ENCODE data around the gene SLC22A13. TPM values are rescaled to one million over a fixed set of nuclear protein-coding genes. Genes with fewer than 3 reads are reported as not detected.
"Not testable (repeated sequence)": the region's sequence is repeated elsewhere in the genome, so short reads cannot be mapped to it uniquely, and the experiment has no call there.

Gene SLC22A13
- total and polyA plus RNA-seq, 4 donors, result 0.10 to 0.50 (median 0.41) TPM

DNA sequence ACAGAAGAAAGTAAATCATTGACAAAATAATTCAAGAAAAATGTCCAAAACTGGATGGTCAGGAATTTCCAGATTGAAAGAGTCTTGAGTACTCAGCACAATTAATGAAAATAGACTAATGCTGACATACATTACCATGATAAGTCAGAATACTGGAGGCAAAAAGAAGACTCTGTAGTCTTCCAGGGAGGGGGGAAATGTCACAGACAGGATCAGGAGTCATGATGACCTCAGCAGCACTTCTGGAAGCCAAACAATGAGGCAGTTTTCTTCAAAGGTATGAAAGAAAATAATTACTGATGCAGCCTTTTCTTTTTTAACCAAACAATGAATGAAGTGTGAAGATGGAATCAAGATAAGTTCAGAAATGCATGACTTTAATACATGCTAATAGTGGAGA, 30.1 kb upstream of the SLC22A13 start:
- peaks cover 3% of the 10 kb centered on the region for H3K36me3 ChIP-seq (ENCODE audit: control insufficient read depth, insufficient read depth, low read length)
- no peak for DNase-seq (ENCODE audit: low read depth in 4 of 6, low spot score in 6 of 6)
- H3K27ac ChIP-seq (ENCODE audit: low read depth, low read length), result no peak overlapping the region
- H3K9me3 ChIP-seq (ENCODE audit: control insufficient read depth, insufficient read depth, low read length), result no peaks in the 10 kb centered on the region
- no peak overlapping the region for H3K4me3 ChIP-seq (ENCODE audit: low read depth, low read length)
- H3K4me1 ChIP-seq (ENCODE audit: control insufficient read depth, insufficient read depth, low read length), result no peaks in the 10 kb centered on the region
- no peaks in the 10 kb centered on the region for H3K27me3 ChIP-seq (ENCODE audit: control insufficient read depth, insufficient read depth, low read length)

DNA sequence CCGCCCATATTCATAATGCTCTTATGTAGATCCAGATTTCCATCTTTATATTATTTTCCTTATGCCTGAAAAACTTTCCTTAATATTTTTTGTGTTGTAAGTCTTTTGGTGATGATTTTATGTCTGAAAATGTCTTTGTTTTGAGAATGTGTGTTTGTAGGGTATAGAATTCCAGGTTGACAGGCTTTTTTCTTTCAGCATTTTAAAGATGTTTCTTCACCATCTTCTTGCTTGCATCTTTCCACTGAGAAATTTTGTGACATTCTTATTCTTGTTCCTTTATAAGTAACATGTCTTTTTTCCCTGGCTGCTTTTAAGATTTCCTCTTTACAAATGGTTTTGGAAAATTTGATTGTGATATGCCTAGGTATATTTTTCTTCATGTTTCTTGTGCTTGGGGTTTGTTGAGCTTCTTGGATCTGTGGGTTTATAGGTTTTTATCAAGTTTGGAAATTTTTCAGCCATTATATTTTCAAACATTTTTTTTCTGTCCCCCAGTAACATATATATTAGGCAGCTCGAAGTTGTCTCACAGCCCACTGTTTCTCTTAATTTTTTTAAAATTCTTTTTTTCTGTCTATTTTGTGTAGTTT, 27.1 kb upstream of the SLC22A13 start:
- Histone ChIP-seq H3K27me3 (ENCODE audit: control insufficient read depth, insufficient read depth, low read length) (no peaks in the 10 kb centered on the region), H3K27ac (ENCODE audit: low read depth, low read length) (no peak overlapping the region), H3K9me3 (ENCODE audit: control insufficient read depth, insufficient read depth, low read length) (no peaks in the 10 kb centered on the region), H3K36me3 (ENCODE audit: control insufficient read depth, insufficient read depth, low read length) (peaks cover 2% of the 10 kb centered on the region), H3K4me3 (ENCODE audit: low read depth, low read length) (no peak overlapping the region), H3K4me1 (ENCODE audit: control insufficient read depth, insufficient read depth, low read length) (no peaks in the 10 kb centered on the region)
- WGBS (ENCODE audit: insufficient coverage), result no CpG with 5 or more reads among the region's 2 CpGs
- DNase-seq (ENCODE audit: low read depth in 4 of 6, low spot score in 6 of 6), result peak in 1 of 6 donors; percentile 2

- H3K27ac ChIP-seq (ENCODE audit: low read depth, low read length); H3K27me3 ChIP-seq (ENCODE audit: control insufficient read depth, insufficient read depth, low read length); H3K36me3 ChIP-seq (ENCODE audit: control insufficient read depth, insufficient read depth, low read length); H3K4me3 ChIP-seq (ENCODE audit: low read depth, low read length); H3K9me3 ChIP-seq (ENCODE audit: control insufficient read depth, insufficient read depth, low read length); H3K4me1 ChIP-seq (ENCODE audit: control insufficient read depth, insufficient read depth, low read length); DNase-seq (ENCODE audit: low read depth in 4 of 6, low spot score in 6 of 6): not testable (repeated sequence)
- 100% methylated on average over 1 of the region's 4 CpGs for WGBS (ENCODE audit: insufficient coverage)
Observed at GRCh38 chr3:38242812-38243211, 22.8 kb upstream of the SLC22A13 start.

DNA sequence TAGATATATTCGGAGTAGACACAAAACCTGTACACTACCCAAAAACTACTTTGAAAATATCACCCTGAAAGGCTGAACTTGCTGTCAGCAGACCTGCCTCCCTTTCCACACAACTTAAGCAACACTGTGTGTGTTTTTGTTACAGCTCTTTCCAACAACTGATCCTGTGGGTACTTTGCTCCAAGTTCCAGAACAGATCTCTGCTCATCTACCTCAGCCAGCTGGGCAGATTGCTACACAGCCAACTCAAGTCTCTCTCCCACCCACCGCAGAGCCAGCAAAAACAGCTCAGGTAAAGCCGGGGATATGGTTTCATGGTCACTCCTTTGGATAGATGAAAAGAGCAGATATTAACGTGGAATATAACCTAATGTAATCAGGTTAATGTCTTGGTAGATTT, 19.7 kb upstream of the SLC22A13 start:
- no peaks in the 10 kb centered on the region for H3K4me1 ChIP-seq (ENCODE audit: control insufficient read depth, insufficient read depth, low read length)
- peaks cover 5% of the 10 kb centered on the region for H3K36me3 ChIP-seq (ENCODE audit: control insufficient read depth, insufficient read depth, low read length)
- DNase-seq (ENCODE audit: low read depth in 4 of 6, low spot score in 6 of 6), result no peak
- H3K9me3 ChIP-seq (ENCODE audit: control insufficient read depth, insufficient read depth, low read length), result no peaks in the 10 kb centered on the region
- H3K27ac ChIP-seq (ENCODE audit: low read depth, low read length), result no peak overlapping the region
- no peak overlapping the region for H3K4me3 ChIP-seq (ENCODE audit: low read depth, low read length)
- no peaks in the 10 kb centered on the region for H3K27me3 ChIP-seq (ENCODE audit: control insufficient read depth, insufficient read depth, low read length)
- WGBS (ENCODE audit: insufficient coverage), result 100% methylated on average over 1 of the region's 4 CpGs

GRCh38 chr3:38247366-38248035, 18.1 kb upstream of the SLC22A13 start:
- Histone ChIP-seq H3K27ac (ENCODE audit: low read depth, low read length) (no peak overlapping the region), H3K4me1 (ENCODE audit: control insufficient read depth, insufficient read depth, low read length) (no peaks in the 10 kb centered on the region), H3K27me3 (ENCODE audit: control insufficient read depth, insufficient read depth, low read length) (no peaks in the 10 kb centered on the region), H3K36me3 (ENCODE audit: control insufficient read depth, insufficient read depth, low read length) (peaks cover 6% of the 10 kb centered on the region), H3K9me3 (ENCODE audit: control insufficient read depth, insufficient read depth, low read length) (no peaks in the 10 kb centered on the region), H3K4me3 (ENCODE audit: low read depth, low read length) (no peak overlapping the region)
- peak in 5 of 6 donors; percentile 3 to 55 (median 17) for DNase-seq (ENCODE audit: low read depth in 4 of 6, low spot score in 6 of 6)

- DNase-seq (ENCODE audit: low read depth in 4 of 6, low spot score in 6 of 6), result no peak
- Histone ChIP-seq H3K27me3 (ENCODE audit: control insufficient read depth, insufficient read depth, low read length) (no peaks in the 10 kb centered on the region), H3K9me3 (ENCODE audit: control insufficient read depth, insufficient read depth, low read length) (no peaks in the 10 kb centered on the region), H3K36me3 (ENCODE audit: control insufficient read depth, insufficient read depth, low read length) (peaks cover 5% of the 10 kb centered on the region), H3K4me1 (ENCODE audit: control insufficient read depth, insufficient read depth, low read length) (no peaks in the 10 kb centered on the region), H3K27ac (ENCODE audit: low read depth, low read length) (no peak overlapping the region), H3K4me3 (ENCODE audit: low read depth, low read length) (no peak overlapping the region)
- 100% methylated on average over 1 of the region's 2 CpGs for WGBS (ENCODE audit: insufficient coverage)
Observed at GRCh38 chr3:38250198-38250597, 15.4 kb upstream of the SLC22A13 start.

GRCh38 chr3:38251197-38251596, 14.4 kb upstream of the SLC22A13 start:
- H3K27me3 ChIP-seq (ENCODE audit: control insufficient read depth, insufficient read depth, low read length), result no peaks in the 10 kb centered on the region
- peaks cover 5% of the 10 kb centered on the region for H3K36me3 ChIP-seq (ENCODE audit: control insufficient read depth, insufficient read depth, low read length)
- no peak for DNase-seq (ENCODE audit: low read depth in 4 of 6, low spot score in 6 of 6)
- 100% methylated on average over 3 of the region's 4 CpGs for WGBS (ENCODE audit: insufficient coverage)
- H3K27ac ChIP-seq (ENCODE audit: low read depth, low read length), result no peak overlapping the region
- no peaks in the 10 kb centered on the region for H3K9me3 ChIP-seq (ENCODE audit: control insufficient read depth, insufficient read depth, low read length)
- H3K4me1 ChIP-seq (ENCODE audit: control insufficient read depth, insufficient read depth, low read length), result no peaks in the 10 kb centered on the region
- H3K4me3 ChIP-seq (ENCODE audit: low read depth, low read length), result no peak overlapping the region

GRCh38 chr3:38253704-38254103, 11.9 kb upstream of the SLC22A13 start:
- H3K27me3 ChIP-seq (ENCODE audit: control insufficient read depth, insufficient read depth, low read length), result no peaks in the 10 kb centered on the region
- no peaks in the 10 kb centered on the region for H3K4me1 ChIP-seq (ENCODE audit: control insufficient read depth, insufficient read depth, low read length)
- peaks cover 5% of the 10 kb centered on the region for H3K36me3 ChIP-seq (ENCODE audit: control insufficient read depth, insufficient read depth, low read length)
- DNase-seq (ENCODE audit: low read depth in 4 of 6, low spot score in 6 of 6), result no peak
- no peak overlapping the region for H3K27ac ChIP-seq (ENCODE audit: low read depth, low read length)
- no peak overlapping the region for H3K4me3 ChIP-seq (ENCODE audit: low read depth, low read length)
- no CpG with 5 or more reads among the region's 4 CpGs for WGBS (ENCODE audit: insufficient coverage)
- H3K9me3 ChIP-seq (ENCODE audit: control insufficient read depth, insufficient read depth, low read length), result no peaks in the 10 kb centered on the region

GRCh38 chr3:38254872-38255271, 10.7 kb upstream of the SLC22A13 start:
- Histone ChIP-seq H3K36me3 (ENCODE audit: control insufficient read depth, insufficient read depth, low read length) (peaks cover 5% of the 10 kb centered on the region), H3K27me3 (ENCODE audit: control insufficient read depth, insufficient read depth, low read length) (no peaks in the 10 kb centered on the region), H3K9me3 (ENCODE audit: control insufficient read depth, insufficient read depth, low read length) (no peaks in the 10 kb centered on the region), H3K4me1 (ENCODE audit: control insufficient read depth, insufficient read depth, low read length) (no peaks in the 10 kb centered on the region), H3K27ac (ENCODE audit: low read depth, low read length) (no peak overlapping the region), H3K4me3 (ENCODE audit: low read depth, low read length) (no peak overlapping the region)
- WGBS (ENCODE audit: insufficient coverage), result 100% methylated on average over 1 of the region's 2 CpGs
- no peak for DNase-seq (ENCODE audit: low read depth in 4 of 6, low spot score in 6 of 6)

DNA sequence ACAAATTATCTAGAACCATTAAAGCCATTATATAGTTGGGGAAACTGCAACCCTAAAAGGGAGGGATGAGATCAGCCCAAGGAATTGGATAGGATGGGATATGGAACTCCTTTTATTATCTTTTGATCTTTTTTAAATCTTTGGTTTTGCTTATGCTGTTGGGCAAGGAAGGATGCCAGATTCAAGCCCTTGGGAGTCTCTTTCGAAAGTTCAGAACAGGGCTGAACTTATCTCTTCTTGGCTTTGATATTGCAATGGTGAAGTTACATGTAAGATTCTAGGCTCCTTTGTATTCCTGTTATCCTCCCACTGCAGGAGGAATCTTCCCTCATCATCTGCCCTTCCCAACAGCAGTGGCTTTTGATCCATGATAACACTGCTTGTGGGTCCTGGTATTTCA, 10.0 kb upstream of the SLC22A13 start:
- Histone ChIP-seq H3K4me1 (ENCODE audit: control insufficient read depth, insufficient read depth, low read length) (no peaks in the 10 kb centered on the region), H3K36me3 (ENCODE audit: control insufficient read depth, insufficient read depth, low read length) (peaks cover 5% of the 10 kb centered on the region), H3K9me3 (ENCODE audit: control insufficient read depth, insufficient read depth, low read length) (no peaks in the 10 kb centered on the region), H3K27ac (ENCODE audit: low read depth, low read length) (no peak overlapping the region), H3K27me3 (ENCODE audit: control insufficient read depth, insufficient read depth, low read length) (no peaks in the 10 kb centered on the region), H3K4me3 (ENCODE audit: low read depth, low read length) (no peak overlapping the region)
- WGBS (ENCODE audit: insufficient coverage), result no CpG with 5 or more reads among the region's 1 CpG
- no peak for DNase-seq (ENCODE audit: low read depth in 4 of 6, low spot score in 6 of 6)

Data from spinal cord (tissue), 10 donors.